GM10847 (cell line): ENCODE results near the gene KIAA0753.
A peak's percentile ranks its signal among the peaks of the same experiment; 100 is the strongest.

ENCODE experiments used
- POLR2A ChIP-seq: IDR thresholded peaks from 2 replicates; pipeline ENCODE4 v1.6.1; 2011; ENCODE audit not compliant: insufficient read length; ENCODE audit errors: extremely low read depth

KIAA0753 gene

GRCh38 chr17:6640536-6641246, at the start of gene KIAA0753, which contains the start of gene TXNDC17:
KIAA0753 (minus strand) TSS chr17:6640711; CDS start chr17:6635103, 5,608 bp downstream.
TXNDC17 (plus strand) TSS chr17:6641060; CDS start chr17:6641083, 23 bp downstream.
- peak; percentile 97 for TF ChIP-seq POLR2A

DNA sequence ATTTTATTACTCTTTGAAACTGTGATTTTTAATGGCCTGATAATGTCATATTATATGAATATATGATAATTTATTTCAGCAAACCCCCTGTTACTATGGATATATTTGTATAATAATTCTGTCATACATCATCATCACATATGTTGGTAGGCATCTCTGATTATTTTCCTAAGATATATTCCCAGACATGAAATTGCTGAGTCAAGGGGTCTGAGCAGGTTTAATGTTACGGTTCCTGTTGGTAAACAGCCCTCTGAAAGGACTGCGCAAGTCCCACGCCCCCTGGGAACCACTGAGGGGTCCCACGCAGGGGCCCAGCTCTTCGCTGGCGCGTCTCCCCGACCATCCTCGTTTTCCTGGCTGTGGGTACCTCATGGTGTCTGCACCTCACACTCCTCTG, 48.4 kb upstream of the KIAA0753 start:
- no peak for TF ChIP-seq POLR2A

DNA sequence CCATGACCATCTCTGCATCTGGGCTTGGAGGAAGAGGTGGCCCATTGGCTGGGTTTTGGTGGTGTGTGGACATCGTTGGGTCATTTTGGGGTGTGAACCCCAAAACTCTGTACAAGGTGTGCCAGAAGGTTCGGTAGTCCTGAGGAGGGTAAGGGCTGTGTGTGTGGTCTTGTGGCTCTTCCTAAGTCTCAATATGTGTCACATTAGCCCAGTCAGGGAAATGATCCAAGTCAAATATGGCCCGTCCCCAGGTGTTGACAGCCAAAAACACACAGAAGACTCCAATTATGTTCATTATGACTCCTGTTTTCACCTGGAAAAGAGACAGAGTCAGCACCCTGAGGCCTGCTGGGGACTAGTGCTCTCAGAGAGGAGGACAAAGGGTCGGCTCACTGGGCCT, 45.5 kb upstream of the KIAA0753 start:
- TF ChIP-seq POLR2A: no peak

- TF ChIP-seq POLR2A: no peak
Measured at GRCh38 chr17:6684881-6685767, 44.6 kb upstream of the KIAA0753 start.

DNA sequence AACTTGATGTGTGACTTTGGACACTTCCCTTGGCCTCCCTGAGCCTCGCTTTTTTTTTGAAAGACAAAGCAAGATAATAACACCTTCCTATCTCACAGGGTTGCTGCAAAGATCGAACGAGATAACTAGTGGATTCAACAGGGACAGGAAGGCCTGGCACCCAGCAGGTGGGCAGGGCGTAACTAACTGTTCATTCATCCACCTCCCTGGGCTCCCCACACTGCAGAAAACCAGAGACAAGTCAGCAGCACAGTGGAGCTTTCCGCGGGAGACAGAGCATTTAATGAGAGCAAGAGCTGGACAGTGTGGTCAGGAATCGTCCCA, 43.9 kb upstream of the KIAA0753 start:
- no peak for TF ChIP-seq POLR2A

DNA sequence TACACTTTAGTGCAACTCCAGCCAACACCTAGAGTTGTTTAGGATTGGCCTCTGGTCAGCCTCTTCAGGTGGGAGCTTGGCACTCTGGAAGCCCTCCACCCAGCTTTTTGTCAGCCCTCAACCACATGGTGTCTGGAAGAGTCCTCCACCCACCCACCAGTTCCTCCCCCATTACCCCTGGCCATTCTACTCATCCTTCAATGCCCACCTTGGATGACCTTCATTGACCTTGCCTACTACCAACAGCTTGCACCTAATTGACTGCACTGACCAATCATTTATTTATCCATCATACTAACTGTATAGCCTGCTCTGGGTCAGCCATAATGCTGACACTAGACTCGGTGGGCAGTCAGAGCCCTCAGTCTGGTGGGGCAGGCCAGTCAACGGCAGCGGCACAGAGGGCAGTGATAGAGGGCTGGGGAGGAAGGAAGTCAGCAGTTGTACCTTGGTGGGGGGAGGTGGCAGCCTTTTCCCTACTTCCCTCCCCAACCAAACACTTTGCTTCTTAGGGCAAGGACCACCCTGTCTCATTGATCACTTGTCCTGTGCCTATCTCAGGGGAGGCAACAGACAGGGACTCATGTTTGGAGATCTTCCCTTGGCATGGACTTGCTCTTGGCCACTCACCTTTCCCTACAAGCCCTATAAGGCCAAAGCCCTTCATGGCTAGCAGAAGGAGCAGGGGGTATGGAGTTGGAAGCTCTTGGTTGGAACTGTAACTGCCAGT, 43.4 kb upstream of the KIAA0753 start:
- TF ChIP-seq POLR2A: no peak

DNA sequence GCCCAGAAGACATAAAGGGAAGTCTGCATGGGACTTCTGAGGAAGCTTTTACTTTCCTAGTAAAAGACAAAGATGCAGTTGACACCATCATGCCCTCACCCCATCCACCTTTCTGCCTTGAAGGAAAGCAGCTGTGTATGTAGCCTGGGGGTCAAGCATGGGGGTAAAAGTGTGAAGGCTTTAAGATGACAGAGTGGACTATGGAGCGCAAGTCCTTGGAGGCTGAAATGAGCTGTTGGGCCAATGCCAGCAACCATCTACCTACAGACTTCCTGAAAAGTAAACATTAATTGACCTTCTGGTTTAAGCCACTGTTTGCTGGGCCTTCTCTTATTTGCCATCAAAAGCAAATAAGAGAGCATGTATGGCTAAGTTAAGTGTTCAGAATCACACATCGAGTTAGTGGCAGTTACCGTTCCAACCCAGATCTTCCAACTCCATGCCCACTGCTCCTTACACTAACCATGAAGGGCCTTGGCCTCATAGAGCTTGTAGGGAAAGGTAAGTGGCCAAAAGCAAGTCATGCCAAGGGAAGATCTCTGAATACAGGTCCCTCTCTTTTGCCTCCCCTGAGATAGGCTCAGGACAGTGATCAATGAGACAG, 42.7 kb upstream of the KIAA0753 start:
- TF ChIP-seq POLR2A: no peak

GRCh38 chr17:6682339-6682738, 41.8 kb upstream of the KIAA0753 start:
- no peak for TF ChIP-seq POLR2A

DNA sequence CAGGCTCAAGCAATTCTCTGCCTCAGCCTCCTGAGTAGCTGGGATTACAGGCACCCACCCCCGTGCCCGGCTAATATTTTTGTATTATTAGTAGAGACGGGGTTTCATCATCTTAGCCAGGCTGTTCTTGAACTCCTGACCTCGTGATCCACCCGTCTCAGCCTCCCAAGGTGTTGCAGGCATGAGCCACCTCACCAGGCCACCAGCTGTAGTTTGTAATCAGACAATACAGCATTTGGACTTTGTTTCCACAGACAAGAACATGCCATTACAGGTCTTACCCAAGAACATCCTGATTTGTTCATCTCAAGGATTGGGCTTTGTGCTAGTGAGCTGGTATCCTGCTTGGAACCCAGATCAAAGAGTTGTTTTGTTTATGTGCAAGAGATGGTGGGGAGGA, 41.2 kb upstream of the KIAA0753 start:
- no peak for TF ChIP-seq POLR2A

DNA sequence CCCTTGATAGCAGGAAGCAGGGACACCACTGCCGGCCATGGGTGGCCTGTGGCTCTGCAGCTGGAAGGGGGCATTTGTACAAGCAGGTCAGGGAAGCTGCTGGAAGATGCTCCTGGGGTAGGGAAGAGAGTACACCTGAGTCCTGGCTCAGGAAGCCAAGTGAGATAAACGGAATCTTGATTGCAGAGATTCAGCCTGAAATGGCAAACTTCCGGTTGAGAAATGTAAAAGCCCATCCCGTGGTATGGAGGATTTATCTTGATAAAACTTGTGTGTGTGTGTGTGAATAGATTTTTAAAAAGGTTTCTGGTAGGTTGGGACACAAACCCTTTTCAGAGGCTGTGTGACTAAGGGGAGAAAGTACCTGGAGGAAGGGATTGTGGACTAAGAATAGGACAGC, 40.7 kb upstream of the KIAA0753 start:
- no peak for TF ChIP-seq POLR2A

DNA sequence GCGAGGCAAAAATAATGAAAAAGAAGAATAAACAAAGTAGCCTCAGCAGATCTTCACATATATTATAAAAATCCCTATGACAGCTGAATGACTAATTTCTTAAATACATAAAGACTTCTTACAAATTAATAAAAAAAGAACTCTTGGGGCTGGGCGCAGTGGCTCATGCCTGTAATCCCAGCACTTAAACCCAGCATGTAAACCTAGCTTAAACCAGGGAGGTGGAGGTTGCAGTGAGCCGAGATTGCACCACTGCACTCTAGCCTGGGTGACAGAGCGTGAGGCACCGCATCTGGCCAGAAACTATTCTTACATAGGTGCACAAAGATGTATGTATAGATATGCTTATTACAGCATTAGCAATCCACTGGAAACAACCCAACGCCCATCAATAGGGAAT, 38.7 kb upstream of the KIAA0753 start:
- no peak for TF ChIP-seq POLR2A

GRCh38 chr17:6677946-6678345, 37.4 kb upstream of the KIAA0753 start:
- TF ChIP-seq POLR2A: no peak

GRCh38 chr17:6677158-6677831, 36.8 kb upstream of the KIAA0753 start:
- TF ChIP-seq POLR2A: no peak

GRCh38 chr17:6676802-6677157, 36.3 kb upstream of the KIAA0753 start:
- TF ChIP-seq POLR2A: no peak
